Upper lobe of right lung (tissue), 1 donor: ENCODE data around the gene CCDC178. TPM values are rescaled to one million over a fixed set of nuclear protein-coding genes. Genes with fewer than 3 reads are reported as not detected.

Source experiments
- ATAC-seq: fragments of 200-7000 bp; cut with Tn5 transposase; one replicate; pipeline ENCODE4 v1.9.1; 2020; ENCODE audit warnings: mild to moderate bottlenecking, moderate library complexity
- DNase-seq: peaks from one replicate; pipeline ENCODE4 v3.0.0-alpha.2; 2020
- H3K27ac ChIP-seq: fragments of 200-600 bp; one replicate; pipeline ENCODE4 v1.8.0; 2022
- H3K27me3 ChIP-seq: fragments of 200-600 bp; one replicate; pipeline ENCODE4 v1.8.0; 2022; ENCODE audit warnings: mild to moderate bottlenecking
- H3K36me3 ChIP-seq: fragments of 200-600 bp; one replicate; pipeline ENCODE4 v1.8.0; 2022
- H3K4me1 ChIP-seq: fragments of 200-600 bp; one replicate; pipeline ENCODE4 v1.8.0; 2022
- H3K4me3 ChIP-seq: fragments of 200-600 bp; one replicate; pipeline ENCODE4 v1.8.0; 2022; ENCODE audit warnings: mild to moderate bottlenecking
- H3K9me3 ChIP-seq: fragments of 200-600 bp; one replicate; pipeline ENCODE4 v1.8.0; 2022
- CTCF ChIP-seq: fragments of 200-600 bp; IDR thresholded peaks from one replicate; pipeline ENCODE4 v1.8.0; 2022; ENCODE audit warnings: antibody characterized with exemption
- intact Hi-C: fragments of 100-400 bp; cut with DNase I; formaldehyde crosslinking; loops from one replicate; pipeline ENCODE4 v1.11.0; 2022
- total RNA-seq: library from RNA; stranded (reverse); fragmentation: NEBNext Ultra II Directional; extraction: Animal tissue kit (Norgen Biotek cat#: 25700); gene quantifications from one replicate; pipeline ENCODE4 v1.2.1, GENCODE V29; 2021
- donor health status: DM: no; HTN: yes; CAD: no; lungs with severe emphysema.

CCDC178 gene
- total RNA-seq, 1 donor from 2014 or later = 2.5 TPM

DNA sequence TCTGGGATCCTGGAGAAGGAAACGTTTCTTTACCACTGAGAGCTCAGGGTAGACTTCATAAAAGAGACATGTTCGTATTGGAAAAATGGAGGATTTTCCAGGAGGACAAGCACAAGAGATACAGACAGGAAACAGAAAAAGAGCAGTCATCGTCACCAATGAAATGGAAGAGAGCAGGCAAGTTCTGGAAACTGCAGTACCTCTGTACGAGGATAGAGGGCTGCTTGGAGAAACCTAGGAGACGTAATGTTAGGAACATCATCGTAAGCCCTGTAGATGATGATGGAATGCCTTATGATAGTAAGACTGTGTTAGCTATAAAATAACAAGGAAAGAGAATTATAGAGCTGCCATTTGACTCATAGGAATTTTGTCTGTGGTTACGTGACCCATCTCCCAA is 546.6 kb downstream of the CCDC178 start:
- Histone ChIP-seq H3K27ac (no peak overlapping the region), H3K27me3 (no peaks in the 10 kb centered on the region), H3K4me3 (no peak overlapping the region), H3K9me3 (no peaks in the 10 kb centered on the region), H3K4me1 (no peaks in the 10 kb centered on the region), H3K36me3 (no peaks in the 10 kb centered on the region)
- DNase-seq (no peak), ATAC-seq (no peak)
- intact Hi-C loops = no loop called here
- no peak for TF ChIP-seq CTCF

DNA sequence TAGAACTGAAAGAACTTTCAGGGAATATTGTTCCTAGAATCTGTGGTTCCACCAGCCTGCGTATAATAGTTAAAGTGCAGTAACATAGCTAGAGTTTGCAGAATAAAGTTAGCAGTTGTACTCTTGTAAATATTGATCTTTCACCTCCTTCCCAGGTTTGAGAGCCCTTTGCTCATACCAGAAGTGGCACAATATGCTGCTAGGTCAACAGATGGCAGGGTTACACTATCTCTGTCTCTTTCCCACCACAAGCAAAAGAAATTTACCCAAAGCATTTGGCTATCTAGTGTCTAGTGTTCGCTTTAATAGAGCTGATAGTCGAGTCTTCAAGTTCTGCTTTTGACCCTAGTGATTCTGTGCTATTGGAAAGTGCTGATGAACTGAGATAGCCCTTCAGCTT is 548.7 kb downstream of the CCDC178 start:
- Histone ChIP-seq H3K4me1 (no peaks in the 10 kb centered on the region), H3K9me3 (no peaks in the 10 kb centered on the region), H3K36me3 (no peaks in the 10 kb centered on the region), H3K27me3 (no peaks in the 10 kb centered on the region), H3K4me3 (no peak overlapping the region), H3K27ac (no peak overlapping the region)
- DNase-seq (no peak), ATAC-seq (no peak)
- TF ChIP-seq CTCF = no peak
- intact Hi-C loops = no loop called here

- H3K36me3 ChIP-seq = no peaks in the 10 kb centered on the region
- no peaks in the 10 kb centered on the region for H3K4me1 ChIP-seq
- no peaks in the 10 kb centered on the region for H3K9me3 ChIP-seq
- no peak overlapping the region for H3K4me3 ChIP-seq
- DNase-seq (no peak), ATAC-seq (no peak)
- no peaks in the 10 kb centered on the region for H3K27me3 ChIP-seq
- no peak for TF ChIP-seq CTCF
- intact Hi-C loops = no loop called here
- H3K27ac ChIP-seq = no peak overlapping the region
Measured at GRCh38 chr18:32891130-32891529, 549.4 kb downstream of the CCDC178 start.

DNA sequence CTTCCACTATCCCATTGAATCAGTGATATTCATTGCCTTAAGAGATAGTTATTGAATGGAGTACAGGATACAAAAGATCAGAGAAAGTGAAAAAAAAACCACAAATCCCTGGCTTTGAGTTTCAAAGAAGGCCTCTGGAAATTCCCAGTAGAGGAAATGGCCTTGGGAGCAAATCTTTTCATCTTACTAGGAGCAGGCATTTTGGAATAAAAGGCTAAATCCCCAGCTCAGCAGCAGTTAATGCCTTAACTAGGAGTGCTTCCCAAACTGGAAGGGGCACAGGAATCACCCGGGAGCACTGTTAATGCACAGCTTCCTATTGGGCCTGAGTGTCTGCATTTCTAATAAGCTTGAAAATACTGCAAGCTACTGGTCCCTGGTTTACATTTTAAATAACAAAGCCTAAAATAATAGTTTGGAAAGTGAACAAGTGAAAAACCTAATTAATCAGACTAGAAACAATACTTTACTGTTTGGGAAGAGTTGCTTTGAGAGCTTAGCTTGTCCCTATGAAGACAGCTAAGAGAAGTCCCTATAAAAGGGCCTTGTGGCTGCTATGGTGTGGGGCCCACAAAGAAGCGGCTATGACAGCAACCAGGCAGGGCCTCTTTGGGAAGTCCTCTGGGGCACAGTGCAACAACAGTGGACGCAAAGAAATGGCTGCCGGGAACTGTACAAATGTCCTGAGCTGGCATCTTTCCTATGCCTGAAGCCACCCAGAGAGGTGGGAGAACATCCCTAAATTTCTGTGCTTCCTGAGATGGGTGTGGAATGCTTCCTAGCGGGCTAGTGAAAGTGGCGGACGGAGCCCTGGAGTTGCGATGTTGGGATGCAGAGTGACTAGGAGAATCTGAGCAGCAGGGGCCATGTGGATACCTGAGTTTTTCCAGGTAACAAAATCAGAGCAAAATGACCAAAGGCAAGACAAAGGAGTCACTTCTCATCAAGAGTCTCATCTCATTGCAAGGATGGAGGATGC is 550.6 kb downstream of the CCDC178 start:
- H3K4me1 ChIP-seq = no peaks in the 10 kb centered on the region
- no peak overlapping the region for H3K4me3 ChIP-seq
- intact Hi-C loops = no loop called here
- DNase-seq (no peak), ATAC-seq (no peak)
- no peaks in the 10 kb centered on the region for H3K27me3 ChIP-seq
- no peak for TF ChIP-seq CTCF
- no peaks in the 10 kb centered on the region for H3K36me3 ChIP-seq
- no peaks in the 10 kb centered on the region for H3K9me3 ChIP-seq
- H3K27ac ChIP-seq = no peak overlapping the region

DNA sequence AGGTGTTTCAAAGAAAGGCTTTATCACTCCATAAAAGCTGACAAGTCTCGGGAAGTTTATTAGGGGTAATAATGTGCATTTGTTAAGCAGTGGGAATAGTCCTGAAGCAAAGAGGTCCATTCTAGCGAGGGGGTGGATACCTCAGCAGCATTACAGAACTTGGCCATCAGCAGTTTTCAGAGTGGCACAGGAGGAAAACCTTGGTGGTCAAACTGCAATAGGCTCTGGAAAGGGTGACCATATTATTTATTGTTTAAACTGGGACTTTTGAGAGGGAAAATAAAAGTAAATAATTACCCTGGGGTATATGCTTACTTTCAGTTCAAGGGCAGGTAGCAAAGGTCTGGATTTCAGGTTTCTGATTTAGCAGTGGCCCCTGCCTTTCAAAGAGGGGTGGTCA is 552.2 kb downstream of the CCDC178 start:
- Histone ChIP-seq H3K4me3 (no peak overlapping the region), H3K27ac (no peak overlapping the region), H3K36me3 (no peaks in the 10 kb centered on the region), H3K27me3 (no peaks in the 10 kb centered on the region), H3K4me1 (no peaks in the 10 kb centered on the region), H3K9me3 (no peaks in the 10 kb centered on the region)
- DNase-seq (no peak), ATAC-seq (no peak)
- TF ChIP-seq CTCF = no peak
- intact Hi-C loops = no loop called here

Other genes starting within 250 kb of the CCDC178 start
- gene ASXL3, start 137.5 kb upstream of the CCDC178 start, total RNA-seq = 1.3 TPM